Transverse colon (tissue), 4 donors: Measurements from ENCODE around the gene ALKBH8.

Experiments
- POLR2A ChIP-seq: fragments of 450-650 bp; IDR thresholded peaks from one replicate; pipeline ENCODE4 v1.6.1; 2016; ENCODE audit warnings: antibody characterized with exemption, mild to moderate bottlenecking, moderate library complexity
- POLR2AphosphoS5 ChIP-seq, 3 donors: sonication (generic); formaldehyde crosslinking; IDR thresholded peaks; one replicate each; pipeline ENCODE4 v1.6.1; 2016; ENCODE audit warnings: antibody characterized with exemption in 3 of 3
- TF ChIP-seq, protein P1 (sequence below), 5 experiments: fragments of 200-600 bp in 3 of 5; fragments of 450-650 bp in 2 of 5; sonication (generic) in 3 of 5; IDR thresholded peaks; 1 replicate in 2 of 5; 2 replicates in 3 of 5; pipeline ENCODE4 v1.5.1; 2016 to 2017; ENCODE audit warnings: antibody characterized with exemption in 5 of 5, inconsistent platforms in 3 of 5, mild to moderate bottlenecking in 2 of 5, moderate library complexity in 1 of 5

DNA sequence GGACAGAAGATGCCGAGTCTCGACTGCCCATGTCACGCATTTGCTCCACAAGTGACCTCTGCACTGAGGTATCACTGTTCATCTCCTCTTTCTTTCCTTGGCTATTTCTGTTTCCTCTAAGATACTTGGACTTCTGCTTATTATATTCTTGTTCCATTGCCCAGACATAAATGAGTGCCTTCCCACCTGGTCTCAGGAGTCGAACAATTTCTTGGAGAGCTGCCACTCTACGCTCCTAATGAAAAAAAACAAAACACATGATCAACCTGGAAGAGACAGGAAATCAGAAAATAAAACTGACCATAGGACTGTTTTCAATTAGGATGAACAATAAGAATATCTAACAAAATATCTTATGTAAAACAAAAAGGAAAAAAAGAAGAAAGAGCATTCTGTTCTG lies 60.6 kb downstream of the ALKBH8 start:
- no peak for TF ChIP-seq POLR2A
- TF ChIP-seq, protein P1, sequence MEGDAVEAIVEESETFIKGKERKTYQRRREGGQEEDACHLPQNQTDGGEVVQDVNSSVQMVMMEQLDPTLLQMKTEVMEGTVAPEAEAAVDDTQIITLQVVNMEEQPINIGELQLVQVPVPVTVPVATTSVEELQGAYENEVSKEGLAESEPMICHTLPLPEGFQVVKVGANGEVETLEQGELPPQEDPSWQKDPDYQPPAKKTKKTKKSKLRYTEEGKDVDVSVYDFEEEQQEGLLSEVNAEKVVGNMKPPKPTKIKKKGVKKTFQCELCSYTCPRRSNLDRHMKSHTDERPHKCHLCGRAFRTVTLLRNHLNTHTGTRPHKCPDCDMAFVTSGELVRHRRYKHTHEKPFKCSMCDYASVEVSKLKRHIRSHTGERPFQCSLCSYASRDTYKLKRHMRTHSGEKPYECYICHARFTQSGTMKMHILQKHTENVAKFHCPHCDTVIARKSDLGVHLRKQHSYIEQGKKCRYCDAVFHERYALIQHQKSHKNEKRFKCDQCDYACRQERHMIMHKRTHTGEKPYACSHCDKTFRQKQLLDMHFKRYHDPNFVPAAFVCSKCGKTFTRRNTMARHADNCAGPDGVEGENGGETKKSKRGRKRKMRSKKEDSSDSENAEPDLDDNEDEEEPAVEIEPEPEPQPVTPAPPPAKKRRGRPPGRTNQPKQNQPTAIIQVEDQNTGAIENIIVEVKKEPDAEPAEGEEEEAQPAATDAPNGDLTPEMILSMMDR (IDR thresholded peaks at IDR 0.05), result no peak
- no peak for TF ChIP-seq POLR2AphosphoS5 (IDR thresholded peaks at IDR 0.05)
